Measurements from ENCODE around the gene GPR78.
A peak's percentile ranks its signal among the peaks of the same experiment; 100 is the strongest.

Gene GPR78

DNA sequence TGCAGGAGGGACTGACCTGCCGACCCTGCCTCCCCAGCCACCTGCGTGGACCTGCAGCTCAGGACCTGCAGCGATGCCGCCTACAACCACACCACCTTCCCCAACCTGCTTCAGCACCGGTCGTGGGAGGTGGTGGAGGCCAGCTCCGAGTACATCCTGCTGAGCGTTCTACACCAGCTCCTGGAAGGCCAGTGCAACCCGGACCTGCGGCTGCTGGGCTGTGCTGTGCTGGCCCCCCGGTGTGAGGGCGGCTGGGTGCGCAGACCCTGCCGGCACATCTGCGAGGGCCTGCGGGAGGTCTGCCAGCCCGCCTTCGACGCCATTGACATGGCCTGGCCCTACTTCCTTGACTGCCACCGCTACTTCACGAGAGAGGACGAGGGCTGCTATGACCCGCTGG, 20.9 kb downstream of the GPR78 start:
- no peak for DNase-seq

DNA sequence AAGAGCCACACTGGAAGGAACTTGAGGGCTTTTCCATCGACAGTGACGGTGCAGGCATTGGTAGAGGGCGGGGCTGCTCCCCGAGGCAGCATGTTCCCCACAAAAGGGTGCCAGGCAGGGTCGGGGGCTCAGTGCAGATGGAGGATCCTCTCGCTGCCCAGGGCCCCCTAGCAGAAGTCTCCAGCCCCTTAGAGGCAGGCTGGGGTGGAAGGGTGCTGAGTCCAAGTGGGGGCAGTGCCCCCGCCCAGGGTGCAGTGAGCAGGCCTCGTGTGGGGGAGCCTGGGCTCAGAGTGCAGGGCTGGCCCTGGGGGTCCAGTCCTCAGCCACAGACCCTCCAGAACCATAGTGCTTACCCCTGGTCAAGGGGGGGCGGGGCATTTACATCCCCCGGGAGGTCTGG, 21.4 kb downstream of the GPR78 start:
- DNase-seq: no peak

DNA sequence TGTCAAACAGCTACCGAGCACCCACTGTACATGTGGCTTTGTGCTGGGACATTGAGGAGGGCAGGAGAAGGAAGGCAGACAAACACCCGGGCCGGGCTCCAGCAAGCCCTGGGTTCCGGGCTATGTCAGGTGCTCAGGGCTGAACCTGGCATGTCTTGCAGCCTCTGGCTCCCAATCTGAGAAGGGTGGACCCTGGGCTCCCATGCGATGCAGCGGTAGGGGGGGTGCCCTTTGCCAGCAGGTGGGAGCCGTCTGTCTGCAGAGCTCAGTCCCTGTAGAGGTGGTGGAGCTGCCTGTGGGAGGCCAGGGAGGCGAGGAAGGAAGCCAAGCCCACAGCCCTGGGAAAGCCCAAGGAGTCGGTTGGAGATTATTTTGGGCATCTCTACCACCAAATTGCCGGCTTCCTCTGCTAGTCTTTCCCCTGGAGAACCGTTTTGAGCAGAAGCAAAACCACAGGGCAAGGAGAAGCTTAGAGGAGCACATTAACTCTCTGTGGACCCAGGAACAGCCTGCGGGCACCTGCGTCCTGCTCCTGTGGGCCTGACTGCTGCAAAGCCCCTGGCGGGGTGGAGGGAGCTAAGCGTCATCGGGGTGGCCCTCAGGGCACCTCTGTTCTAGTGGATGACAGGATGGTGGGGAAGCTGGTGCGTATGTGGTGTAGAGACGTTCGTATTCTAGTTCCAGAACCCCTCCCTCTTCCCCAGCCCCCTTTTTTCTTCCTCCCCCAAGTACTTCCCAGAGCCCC, 22.7 kb downstream of the GPR78 start:
- no peak for DNase-seq

DNA sequence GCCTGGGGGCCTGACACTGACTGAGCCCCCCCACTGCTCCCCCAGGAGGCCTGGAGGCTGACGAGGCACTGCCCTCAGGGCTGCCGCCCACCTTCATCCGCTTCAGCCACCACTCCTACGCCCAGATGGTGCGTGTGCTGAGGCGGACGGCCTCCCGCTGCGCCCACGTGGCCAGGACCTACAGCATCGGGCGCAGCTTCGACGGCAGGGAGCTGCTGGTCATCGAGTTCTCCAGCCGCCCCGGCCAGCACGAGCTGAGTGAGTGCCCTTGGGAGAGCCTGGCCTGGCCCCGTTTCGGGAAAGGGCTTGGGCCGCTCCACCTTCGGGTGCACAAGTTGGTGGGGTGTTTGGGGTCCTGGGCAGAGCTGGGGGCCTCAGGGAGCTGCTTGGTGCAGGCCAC, 23.7 kb downstream of the GPR78 start:
- DNase-seq: no peak

GRCh38 chr4:8605289-8605688, 25.1 kb downstream of the GPR78 start:
- no peak for DNase-seq

- DNase-seq: no peak
Observed at GRCh38 chr4:8606476-8606875, 26.3 kb downstream of the GPR78 start.

DNA sequence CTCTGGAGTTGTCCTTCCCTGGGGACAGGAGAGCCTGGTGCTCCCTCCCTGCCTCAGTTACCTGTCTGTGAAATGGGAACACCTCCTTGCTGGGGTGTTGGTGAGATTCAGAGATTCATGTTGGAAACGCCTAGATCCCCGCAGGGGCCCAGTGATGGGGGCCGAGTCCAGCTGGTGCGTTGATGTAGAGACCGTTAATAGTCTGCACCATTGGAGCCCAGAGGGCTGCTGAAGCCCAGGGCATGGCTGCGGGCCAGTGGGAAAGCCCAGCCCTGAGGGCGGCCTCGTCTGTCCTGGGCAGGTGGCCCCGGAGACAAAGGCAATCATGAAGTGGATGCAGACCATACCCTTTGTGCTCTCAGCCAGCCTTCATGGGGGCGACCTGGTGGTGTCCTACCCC, 26.8 kb downstream of the GPR78 start:
- no peak for DNase-seq

DNA sequence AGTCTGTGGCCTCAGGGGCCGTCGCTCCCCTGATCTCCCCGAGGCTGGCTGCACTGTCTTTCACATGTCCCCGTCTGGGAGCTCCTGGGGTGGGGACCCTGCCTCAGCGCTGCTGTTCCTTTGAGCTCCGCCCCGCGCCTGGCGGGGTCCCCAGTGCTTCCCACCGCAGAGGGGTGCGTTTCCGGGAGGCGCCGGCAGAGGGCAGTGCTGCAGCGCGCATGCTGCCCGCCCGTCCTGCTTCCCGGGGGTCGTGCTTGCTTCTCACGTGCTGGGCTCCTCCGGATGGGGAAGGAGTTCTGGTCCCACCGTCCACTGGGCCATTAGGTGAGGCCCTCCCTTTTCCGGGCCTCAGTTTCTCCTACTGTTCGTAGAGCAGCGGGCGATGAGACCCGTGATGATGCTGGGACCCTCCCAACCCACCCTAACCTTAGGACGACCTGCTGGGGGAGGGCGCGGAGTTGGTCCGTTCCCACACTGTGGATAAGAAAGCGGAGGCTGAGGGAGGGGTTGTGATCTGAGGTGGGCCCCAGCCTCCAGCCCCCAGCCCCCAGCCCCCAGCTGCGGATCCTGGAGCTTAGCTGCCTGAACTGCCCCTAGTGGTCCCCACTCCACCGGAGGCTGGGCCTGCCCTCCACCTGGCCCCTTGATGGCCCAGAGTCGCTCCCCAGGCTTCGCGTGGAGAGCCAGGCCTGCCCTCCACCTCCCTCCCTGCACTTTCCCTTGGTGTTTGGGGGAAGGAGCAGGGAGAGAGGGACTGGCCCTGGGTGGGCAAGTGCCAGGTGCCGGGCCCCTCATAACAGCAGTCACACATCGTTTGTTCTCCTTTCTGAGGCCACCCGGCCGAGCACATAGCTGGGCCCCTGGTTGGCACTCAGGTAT, 27.6 kb downstream of the GPR78 start:
- DNase-seq: peak in 2 of 5 donors; percentile 5 to 17

DNA sequence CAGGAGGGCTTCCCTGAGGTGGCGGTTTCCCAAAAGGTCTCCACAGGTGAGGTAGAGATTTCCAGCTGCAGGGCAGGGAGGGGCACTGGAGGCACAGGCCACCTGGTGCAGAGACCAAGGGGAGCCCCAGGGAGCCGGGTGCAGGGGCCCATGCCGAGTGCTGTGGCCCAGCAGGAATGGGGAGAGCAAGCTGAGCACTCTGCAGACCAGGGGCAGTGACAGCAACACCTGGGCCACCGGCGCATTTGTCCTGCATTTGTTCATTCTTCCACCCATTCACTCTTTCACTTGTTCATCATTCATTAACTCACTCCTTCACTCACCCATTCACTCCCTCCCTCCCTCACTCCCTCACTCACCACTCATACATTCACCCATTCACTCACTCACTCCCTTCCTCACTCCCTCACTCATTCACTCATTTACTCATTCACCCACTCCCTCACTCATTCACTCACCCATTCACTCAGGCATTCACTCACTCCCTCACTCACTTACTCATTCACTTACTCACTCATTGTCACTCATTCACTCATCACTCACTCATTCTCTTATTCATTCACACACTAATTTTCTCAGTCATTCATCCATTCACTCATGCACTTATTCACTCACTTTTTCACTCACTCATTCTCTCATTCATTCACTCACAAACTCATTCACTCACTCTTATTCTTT, 28.7 kb downstream of the GPR78 start:
- DNase-seq: no peak

- no peak for DNase-seq
Observed at GRCh38 chr4:8609406-8609805, 29.2 kb downstream of the GPR78 start.

DNA sequence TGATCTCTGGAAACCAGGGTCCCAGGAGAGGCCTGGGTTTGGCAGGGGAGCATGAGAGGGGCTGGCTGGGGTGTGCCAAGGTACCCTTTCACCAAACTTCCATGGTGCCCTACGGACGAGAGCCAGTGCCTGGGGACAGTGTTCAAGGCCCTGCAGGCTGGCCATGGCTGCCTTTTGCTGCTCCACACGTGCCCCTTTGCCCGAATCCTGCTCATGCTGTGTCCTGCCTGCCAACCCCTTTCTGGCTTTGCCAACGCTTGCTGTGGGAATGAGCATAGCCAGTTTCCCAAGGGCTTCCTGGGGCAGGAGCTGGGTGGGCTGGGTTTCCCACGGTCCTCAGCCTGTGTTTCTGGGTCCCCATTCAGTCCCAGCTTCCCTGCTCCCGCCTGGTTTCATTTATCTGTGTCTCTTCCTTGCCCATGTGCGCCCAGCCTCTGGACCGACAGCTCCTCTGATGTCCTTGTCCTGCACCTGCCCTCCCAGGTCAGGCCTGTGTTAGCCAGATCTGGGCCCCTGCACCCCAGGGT, 29.7 kb downstream of the GPR78 start:
- DNase-seq: no peak

DNA sequence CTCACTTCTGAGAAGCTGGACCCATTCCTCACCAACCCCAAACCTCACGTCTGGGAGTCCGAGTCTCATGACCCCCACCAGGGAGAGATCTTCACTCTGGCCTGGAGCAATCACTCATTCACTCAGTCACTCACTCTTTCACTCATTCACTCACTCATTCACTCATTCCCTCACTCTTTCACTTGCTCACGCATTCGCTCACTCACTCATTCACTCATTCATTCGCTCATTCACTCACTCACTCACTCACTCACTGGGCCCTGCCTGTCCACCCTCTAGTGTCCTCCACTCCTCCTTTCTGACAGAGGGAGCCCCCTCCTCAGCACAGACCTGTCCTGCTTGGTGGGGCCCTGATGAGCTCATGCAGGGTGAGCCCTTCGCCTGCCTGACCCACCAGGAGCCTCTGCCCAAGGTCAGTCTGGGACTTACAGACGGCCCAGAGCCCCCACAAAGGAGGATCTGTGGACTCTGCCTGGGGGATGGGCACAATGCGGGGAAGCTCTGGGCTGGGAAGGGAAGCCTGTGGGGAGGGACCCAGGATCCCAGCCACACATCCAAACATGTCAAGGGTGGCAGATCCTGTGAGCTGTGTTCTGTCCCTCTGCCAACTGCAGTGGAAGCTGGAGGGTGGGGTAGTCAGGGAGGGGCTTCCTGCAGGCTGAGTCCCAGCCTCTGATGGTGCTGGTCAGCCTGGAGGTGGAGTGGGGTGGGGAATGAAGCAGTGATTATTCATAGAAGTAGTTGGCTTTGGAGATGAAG, 30.8 kb downstream of the GPR78 start:
- no peak for DNase-seq

- no peak for DNase-seq
Observed at GRCh38 chr4:8612646-8613045, 32.5 kb downstream of the GPR78 start.

- DNase-seq: peak in 1 of 5 donors; percentile 1
Observed at GRCh38 chr4:8613421-8614364, 33.5 kb downstream of the GPR78 start.

GRCh38 chr4:8614365-8615193, 34.4 kb downstream of the GPR78 start:
- no peak for DNase-seq

GRCh38 chr4:8615366-8615765, 35.2 kb downstream of the GPR78 start:
- DNase-seq: no peak

- DNase-seq: peak in 1 of 5 donors; percentile 0
Observed at GRCh38 chr4:8615921-8616787, 36.0 kb downstream of the GPR78 start.

- DNase-seq: no peak
Observed at GRCh38 chr4:8616831-8617230, 36.6 kb downstream of the GPR78 start.

GRCh38 chr4:8617486-8618040, 37.4 kb downstream of the GPR78 start:
- no peak for DNase-seq
